HepG2 (cell line): ENCODE results near the gene COL5A1. TPM values are rescaled to one million over a fixed set of nuclear protein-coding genes. Genes with fewer than 3 reads are reported as not detected.

Experiments used
- ATAC-seq: fragments of 200-7000 bp; cut with Tn5 transposase; 3 replicates; pipeline ENCODE4 v1.9.1; 2020; ENCODE audit warnings: mild to moderate bottlenecking, moderate library complexity
- BruUV-seq: library from RNA; stranded (reverse); fragments of 400-500 nt; replicated peaks from 2 replicates; lab custom pipeline; 2021; lab: Mats Ljungman, UMichigan
- CTCF ChIA-PET: fragments of 300-600 bp; formaldehyde crosslinking; extraction: SDS; loops from one replicate; lab custom pipeline; 2021; ENCODE audit warnings: low total read pairs, inconsistent platforms, low intra/inter-chr PET ratio; lab: Yijun Ruan, JAX
- POLR2A ChIA-PET: fragments of 350-600 bp; sonication (Branson Sonifier 250); formaldehyde crosslinking; loops from one replicate; lab custom pipeline; 2020; ENCODE audit warnings: antibody characterized with exemption, inconsistent platforms; lab: Yijun Ruan, JAX
- DNase-seq: peaks from one replicate; pipeline ENCODE4 v3.0.0-alpha.2; 2015; ENCODE audit warnings: low spot score
- FAIRE-seq: peaks from 3 replicates; lab custom pipeline; 2011; peaks lifted over from hg19 to GRCh38; lab: Jason Lieb, UNC
- H2AFZ ChIP-seq: one replicate; pipeline ENCODE4 v1.6.1; 2011; ENCODE audit warnings: low read length, inconsistent platforms
- H3K27ac ChIP-seq: fragments of 300-600 bp; 3 replicates; pipeline ENCODE4 v1.8.0; 2011; ENCODE audit warnings: mixed run types, mild to moderate bottlenecking, mixed read lengths, low read length, inconsistent platforms; ENCODE audit not compliant: insufficient read depth; ENCODE audit errors: extremely low read length
- H3K27me3 ChIP-seq, 2 experiments: fragments of 200-600 bp in 1 of 2; 2 replicates in 1 of 2; 3 replicates in 1 of 2; pipeline versions ENCODE4 v1.6.0 to v1.8.0; 2011; ENCODE audit warnings: low read length in 2 of 2, mild to moderate bottlenecking in 2 of 2, moderate library complexity in 2 of 2, inconsistent platforms in 1 of 2; ENCODE audit not compliant: insufficient read depth in 2 of 2, control insufficient read depth in 1 of 2
- H3K36me3 ChIP-seq, 2 experiments: fragments of 200-600 bp in 1 of 2; replicated peaks in 1 of 2; 2 replicates in 1 of 2; 3 replicates in 1 of 2; pipeline versions ENCODE4 v1.5.1 to v1.8.0; 2011; ENCODE audit warnings: low read length in 2 of 2, inconsistent platforms in 1 of 2; ENCODE audit not compliant: insufficient read depth in 2 of 2, control insufficient read depth in 1 of 2
- H3K4me1 ChIP-seq: 2 replicates; pipeline ENCODE4 v1.5.1; 2012; ENCODE audit warnings: low read length, inconsistent platforms; ENCODE audit not compliant: insufficient read depth
- H3K4me2 ChIP-seq: 2 replicates; pipeline ENCODE4 v1.6.0; 2011; ENCODE audit warnings: low read depth, low read length, inconsistent platforms
- H3K4me3 ChIP-seq, 3 experiments: fragments of 200-600 bp in 1 of 3; sonication (generic), shearing (Covaris generic) in 1 of 3; replicated peaks in 1 of 3; 2 replicates each; pipeline ENCODE4 v1.5.1; 2011 to 2016; ENCODE audit warnings: low read length in 3 of 3, inconsistent platforms in 2 of 3, low read depth in 2 of 3, mild to moderate bottlenecking in 2 of 3, control low read depth in 1 of 3, mixed read lengths in 1 of 3; ENCODE audit not compliant: insufficient read depth in 1 of 3
- H3K79me2 ChIP-seq: one replicate; pipeline ENCODE4 v1.6.1; 2011; ENCODE audit warnings: low read length, inconsistent platforms; ENCODE audit not compliant: insufficient read depth
- H3K9ac ChIP-seq: 2 replicates; pipeline ENCODE4 v1.6.0; 2011; ENCODE audit warnings: mild to moderate bottlenecking, low read depth, low read length, inconsistent platforms; ENCODE audit not compliant: insufficient read depth
- H3K9me3 ChIP-seq: 2 replicates; pipeline ENCODE4 v1.5.1; 2012; ENCODE audit warnings: mild to moderate bottlenecking, low read length
- H4K20me1 ChIP-seq: 2 replicates; pipeline ENCODE4 v1.6.0; 2011; ENCODE audit warnings: inconsistent platforms, mild to moderate bottlenecking, low read length, moderate library complexity; ENCODE audit not compliant: insufficient read depth
- ATM ChIP-seq: fragments of 450-650 bp; IDR thresholded peaks from 2 replicates; pipeline ENCODE4 v1.7.1; 2017; ENCODE audit warnings: mild to moderate bottlenecking, borderline replicate concordance
- CEBPB ChIP-seq: IDR thresholded peaks from 2 replicates; pipeline ENCODE4 v1.6.1; 2011; ENCODE audit warnings: low read depth, low read length, improper control_type of control experiment, borderline replicate concordance
- IRF2 ChIP-seq: IDR thresholded peaks from 2 replicates; pipeline ENCODE4 v1.6.1; 2018; ENCODE audit warnings: missing genetic modification reagents, missing compliant biosample characterization
- RBFOX2 ChIP-seq: fragments of 200-400 bp; formaldehyde crosslinking; IDR thresholded peaks from 2 replicates; pipeline ENCODE4 v1.6.1; 2017; ENCODE audit warnings: low read depth, mild to moderate bottlenecking, low read length
- TAF15 ChIP-seq: fragments of 200-400 bp; formaldehyde crosslinking; IDR thresholded peaks from one replicate; pipeline ENCODE4 v1.6.1; 2018; ENCODE audit warnings: mild to moderate bottlenecking, low read depth, low read length; ENCODE audit not compliant: poor library complexity, severe bottlenecking
- ZBTB7A ChIP-seq: sonication (generic); formaldehyde crosslinking; IDR thresholded peaks from 2 replicates; pipeline ENCODE4 v1.8.0; 2022; ENCODE audit warnings: mild to moderate bottlenecking, missing genetic modification reagents
- ZNF33A ChIP-seq: sonication (generic); formaldehyde crosslinking; IDR thresholded peaks from 2 replicates; pipeline ENCODE4 v1.5.1; 2020; ENCODE audit warnings: missing genetic modification reagents, mild to moderate bottlenecking, moderate library complexity, borderline replicate concordance
- ZNF44 ChIP-seq: sonication (generic); formaldehyde crosslinking; IDR thresholded peaks from 2 replicates; pipeline ENCODE4 v1.5.1; 2020; ENCODE audit warnings: mild to moderate bottlenecking, missing genetic modification reagents
- ZNF670 ChIP-seq: sonication (generic); formaldehyde crosslinking; IDR thresholded peaks from 2 replicates; pipeline ENCODE4 v1.8.0; 2022; ENCODE audit warnings: mild to moderate bottlenecking, missing genetic modification reagents, borderline replicate concordance
- ZNF709 ChIP-seq: sonication (generic); formaldehyde crosslinking; IDR thresholded peaks from 2 replicates; pipeline ENCODE4 v1.5.0; 2020; ENCODE audit warnings: mild to moderate bottlenecking, missing genetic modification reagents
- WGBS: methylation state at CpG from one replicate; pipeline ENCODE4 v1.1.6; 2017; ENCODE audit warnings: low lambda C conversion rate; 5-methylcytosine and 5-hydroxymethylcytosine counted together
- in situ Hi-C: cut with HindIII; loops from 2 replicates; pipeline ENCODE4 v1.10.0; 2017; ENCODE audit warnings: low pct_unique_long_range_greater_than_20kb; ENCODE audit not compliant: extremely low pct_ligation_motif_present
- intact Hi-C: fragments of 100-400 bp; cut with micrococcal nuclease; formaldehyde crosslinking; loops from one replicate; pipeline ENCODE4 v1.10.0; 2022; ENCODE audit not compliant: unreplicated experiment
- polyA plus RNA-seq, 8 experiments: library from polyadenylated mRNA; depleted of rRNA in 3 of 8; stranded (reverse) in 7 of 8; unstranded in 1 of 8; fragments of >200 nt; fragmentation: Illumina TruSeq in 4 of 8; extraction: Trizol in 4 of 8; gene quantifications; 2 replicates each; pipeline versions ENCODE4 v1.2.1 to v1.2.3, GENCODE V29; 2011 to 2016; ENCODE audit warnings: low read depth in 4 of 8, missing spikeins in 1 of 8, mixed read lengths in 1 of 8; ENCODE audit not compliant: insufficient read depth in 1 of 8
- total RNA-seq, 5 experiments: library from RNA; depleted of rRNA; stranded (reverse); fragments of >200 nt; fragmentation: Illumina TruSeq; extraction: Trizol; gene quantifications; 2 replicates each; pipeline ENCODE4 v1.2.3, GENCODE V29; 2016; ENCODE audit warnings: low read depth in 1 of 5
- TF ChIP-seq, protein P1 (sequence below): sonication (generic); formaldehyde crosslinking; IDR thresholded peaks from 2 replicates; pipeline ENCODE4 v1.5.0; 2020; ENCODE audit warnings: mild to moderate bottlenecking, missing genetic modification reagents

The COL5A1 gene
- total and polyA plus RNA-seq, 2 of the 13 experiments (the other 11 are each of a cell fraction or from before 2014, with no cell fraction given): not detected

DNA sequence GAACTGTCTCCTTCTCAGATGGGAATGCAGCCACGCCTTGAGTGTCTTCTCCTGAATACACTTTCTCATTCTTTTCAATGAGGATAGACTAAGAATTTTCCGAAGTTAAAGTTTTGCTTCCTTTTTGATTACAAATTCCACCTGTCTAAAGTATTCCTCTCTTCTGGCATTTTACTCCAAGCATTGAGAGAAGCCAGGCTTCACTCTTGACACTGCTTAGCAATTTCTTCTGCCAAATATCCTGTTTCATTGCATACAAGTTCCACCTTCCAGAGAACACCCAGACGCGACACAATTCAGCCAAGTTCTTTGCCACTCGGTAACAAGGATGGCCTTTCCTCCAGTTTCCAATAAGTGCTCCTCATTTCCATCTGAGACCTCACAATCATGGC is 35.6 kb upstream of the COL5A1 start:
- H3K4me2 ChIP-seq: no peak overlapping the region
- POLR2A ChIA-PET: no interaction called here
- H3K9ac ChIP-seq: no peak overlapping the region
- no peaks in the 10 kb centered on the region for H3K4me1 ChIP-seq
- H3K79me2 ChIP-seq: no peaks in the 10 kb centered on the region
- no peaks in the 10 kb centered on the region for H3K9me3 ChIP-seq
- peaks cover 0 to 28% of the 10 kb centered on the region in 2 experiments; a peak in 2 of 5 replicates for H3K27me3 ChIP-seq
- no peak overlapping the region for H3K27ac ChIP-seq
- no peaks in the 10 kb centered on the region for H3K36me3 ChIP-seq
- CTCF ChIA-PET: no interaction called here
- no peak overlapping the region for H3K4me3 ChIP-seq
- no TSS peak for BruUV-seq
- FAIRE-seq: no peak
- 16% methylated on average over 5 of the region's 5 CpGs for WGBS
- H4K20me1 ChIP-seq: 0 out of 2 replicates have a peak, but pooled peaks cover 2% of the 10 kb centered on the region
- intact Hi-C loops (no loop called here), in situ Hi-C loops (no loop called here)
- no peak for TF ChIP-seq ZNF670 (CRISPR knock-in tag)
- no peak for TF ChIP-seq IRF2
- no peak for TF ChIP-seq CEBPB
- TF ChIP-seq RBFOX2: no peak
- no peak for TF ChIP-seq ZBTB7A
- no peak for TF ChIP-seq ATM
- TF ChIP-seq TAF15: no peak
- no peak for TF ChIP-seq ZNF44 (CRISPR knock-in tag)
- no peak for TF ChIP-seq ZNF709 (CRISPR knock-in tag)
- TF ChIP-seq, protein P1, sequence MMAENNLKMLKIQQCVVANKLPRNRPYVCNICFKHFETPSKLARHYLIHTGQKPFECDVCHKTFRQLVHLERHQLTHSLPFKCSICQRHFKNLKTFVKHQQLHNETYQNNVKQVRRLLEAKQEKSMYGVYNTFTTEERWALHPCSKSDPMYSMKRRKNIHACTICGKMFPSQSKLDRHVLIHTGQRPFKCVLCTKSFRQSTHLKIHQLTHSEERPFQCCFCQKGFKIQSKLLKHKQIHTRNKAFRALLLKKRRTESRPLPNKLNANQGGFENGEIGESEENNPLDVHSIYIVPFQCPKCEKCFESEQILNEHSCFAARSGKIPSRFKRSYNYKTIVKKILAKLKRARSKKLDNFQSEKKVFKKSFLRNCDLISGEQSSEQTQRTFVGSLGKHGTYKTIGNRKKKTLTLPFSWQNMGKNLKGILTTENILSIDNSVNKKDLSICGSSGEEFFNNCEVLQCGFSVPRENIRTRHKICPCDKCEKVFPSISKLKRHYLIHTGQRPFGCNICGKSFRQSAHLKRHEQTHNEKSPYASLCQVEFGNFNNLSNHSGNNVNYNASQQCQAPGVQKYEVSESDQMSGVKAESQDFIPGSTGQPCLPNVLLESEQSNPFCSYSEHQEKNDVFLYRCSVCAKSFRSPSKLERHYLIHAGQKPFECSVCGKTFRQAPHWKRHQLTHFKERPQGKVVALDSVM (CRISPR knock-in tag): no peak
- TF ChIP-seq ZNF33A (CRISPR knock-in tag): no peak
- H2AFZ ChIP-seq: no peak overlapping the region
- no peak for ATAC-seq
- DNase-seq: no peak
